HEK293 (cell line): ENCODE results near the gene SP8.

ENCODE experiments used
- CTCF ChIA-PET: fragments of 350-600 bp; formaldehyde crosslinking; extraction: SDS; loops from one replicate; lab custom pipeline; 2021; ENCODE audit warnings: antibody characterized with exemption; lab: Yijun Ruan, JAX
- POLR2A ChIA-PET: fragments of 300-600 bp; formaldehyde crosslinking; extraction: SDS; loops from one replicate; lab custom pipeline; 2020; ENCODE audit warnings: antibody characterized with exemption, inconsistent platforms; lab: Yijun Ruan, JAX
- H3K27ac ChIP-seq: fragments of 200-500 bp; sonication (Bioruptor generic); 2 replicates; pipeline ENCODE4 v1.5.1; 2014; ENCODE audit warnings: low read depth, low read length, control low read depth, inconsistent platforms; ENCODE audit errors: extremely low read depth
- H3K36me3 ChIP-seq, 2 experiments: fragments of 200-500 bp in 1 of 2; sonication (Bioruptor generic) in 1 of 2; 1 replicate in 1 of 2; 2 replicates in 1 of 2; pipeline ENCODE4 v1.5.1; 2014 to 2017; ENCODE audit warnings: inconsistent platforms in 2 of 2, low read length in 2 of 2; ENCODE audit not compliant: control insufficient read depth in 2 of 2, insufficient read depth in 1 of 2
- H3K4me1 ChIP-seq: fragments of 200-500 bp; sonication (Bioruptor generic); 2 replicates; pipeline ENCODE4 v1.5.1; 2014; ENCODE audit warnings: mild to moderate bottlenecking, low read length, inconsistent platforms; ENCODE audit not compliant: control insufficient read depth, insufficient read depth
- H3K4me3 ChIP-seq: 2 replicates; pipeline ENCODE4 v1.5.1; 2011; ENCODE audit warnings: low read depth, mild to moderate bottlenecking, control low read depth, low read length, moderate library complexity
- H3K9me3 ChIP-seq: fragments of 200-500 bp; sonication (Bioruptor generic); 2 replicates; pipeline ENCODE4 v1.5.1; 2014; ENCODE audit warnings: low read depth, low read length, inconsistent platforms; ENCODE audit not compliant: control insufficient read depth, insufficient read depth
- BCL11B ChIP-seq: fragments of 450-650 bp; formaldehyde crosslinking; IDR thresholded peaks from 2 replicates; pipeline ENCODE4 v1.5.1; 2016; ENCODE audit warnings: low read depth, missing biosample characterization, missing genetic modification characterization
- WT1 ChIP-seq: fragments of 450-650 bp; formaldehyde crosslinking; IDR thresholded peaks from 2 replicates; pipeline ENCODE4 v1.5.1; 2016; ENCODE audit warnings: missing biosample characterization, missing genetic modification characterization
- ZBTB1 ChIP-seq: fragments of 450-650 bp; formaldehyde crosslinking; IDR thresholded peaks from 2 replicates; pipeline ENCODE4 v1.5.1; 2016; ENCODE audit warnings: missing biosample characterization, missing genetic modification characterization
- ZBTB11 ChIP-seq: fragments of 450-650 bp; formaldehyde crosslinking; conservative IDR thresholded peaks from 2 replicates; pipeline ENCODE4 v1.5.1; 2016; ENCODE audit warnings: low read depth, missing biosample characterization, missing genetic modification characterization
- ZEB2 ChIP-seq: fragments of 450-650 bp; formaldehyde crosslinking; IDR thresholded peaks from 2 replicates; pipeline ENCODE4 v1.5.1; 2016; ENCODE audit warnings: missing biosample characterization, missing genetic modification characterization
- ZNF112 ChIP-seq: fragments of 450-650 bp; formaldehyde crosslinking; IDR thresholded peaks from 2 replicates; pipeline ENCODE4 v1.5.0; 2017; ENCODE audit warnings: missing biosample characterization, missing genetic modification characterization
- ZNF114 ChIP-seq: fragments of 450-650 bp; formaldehyde crosslinking; IDR thresholded peaks from 2 replicates; pipeline ENCODE4 v1.5.0; 2017; ENCODE audit warnings: missing biosample characterization, missing genetic modification characterization
- ZNF121 ChIP-seq: fragments of 450-650 bp; formaldehyde crosslinking; IDR thresholded peaks from 2 replicates; pipeline ENCODE4 v1.5.1; 2016; ENCODE audit warnings: missing biosample characterization, missing genetic modification characterization
- ZNF214 ChIP-seq: fragments of 450-650 bp; formaldehyde crosslinking; IDR thresholded peaks from 2 replicates; pipeline ENCODE4 v1.5.1; 2017; ENCODE audit warnings: missing biosample characterization, mild to moderate bottlenecking, missing genetic modification characterization, borderline replicate concordance
- ZNF221 ChIP-seq: fragments of 450-650 bp; formaldehyde crosslinking; IDR thresholded peaks from 2 replicates; pipeline ENCODE4 v1.5.1; 2017; ENCODE audit warnings: missing biosample characterization, missing genetic modification characterization, borderline replicate concordance
- ZNF223 ChIP-seq: fragments of 450-650 bp; formaldehyde crosslinking; IDR thresholded peaks from 2 replicates; pipeline ENCODE4 v1.5.1; 2016; ENCODE audit warnings: missing biosample characterization, missing genetic modification characterization
- ZNF266 ChIP-seq: fragments of 450-650 bp; formaldehyde crosslinking; IDR thresholded peaks from 2 replicates; pipeline ENCODE4 v1.5.1; 2016; ENCODE audit warnings: missing biosample characterization, missing genetic modification characterization, low read depth
- ZNF513 ChIP-seq: fragments of 450-650 bp; IDR thresholded peaks from 2 replicates; pipeline ENCODE4 v1.5.1; 2018; ENCODE audit warnings: missing biosample characterization, missing genetic modification characterization
- ZNF530 ChIP-seq: fragments of 450-650 bp; formaldehyde crosslinking; IDR thresholded peaks from 2 replicates; pipeline ENCODE4 v1.5.1; 2016; ENCODE audit warnings: low read depth, missing biosample characterization, missing genetic modification characterization
- ZNF571 ChIP-seq: fragments of 450-650 bp; formaldehyde crosslinking; IDR thresholded peaks from 2 replicates; pipeline ENCODE4 v1.5.0; 2017; ENCODE audit warnings: missing biosample characterization, missing genetic modification characterization
- ZNF624 ChIP-seq: fragments of 450-650 bp; formaldehyde crosslinking; IDR thresholded peaks from 2 replicates; pipeline ENCODE4 v1.5.1; 2017; ENCODE audit warnings: missing biosample characterization, missing genetic modification characterization
- ZNF837 ChIP-seq: fragments of 450-650 bp; formaldehyde crosslinking; IDR thresholded peaks from 2 replicates; pipeline ENCODE4 v1.5.1; 2016; ENCODE audit warnings: missing biosample characterization, missing genetic modification characterization
- ZSCAN18 ChIP-seq: fragments of 450-650 bp; formaldehyde crosslinking; IDR thresholded peaks from 2 replicates; pipeline ENCODE4 v1.5.1; 2016; ENCODE audit warnings: missing biosample characterization, missing genetic modification characterization
- ZSCAN5A ChIP-seq: fragments of 450-650 bp; formaldehyde crosslinking; IDR thresholded peaks from 2 replicates; pipeline ENCODE4 v1.5.1; 2016; ENCODE audit warnings: missing biosample characterization, missing genetic modification characterization

Gene SP8

GRCh38 chr7:20783125-20783699 is 3.5 kb downstream of the SP8 start:
- Histone ChIP-seq H3K36me3 (no peaks in the 10 kb centered on the region), H3K4me1 (no peaks in the 10 kb centered on the region), H3K9me3 (no peaks in the 10 kb centered on the region), H3K4me3 (no peak overlapping the region), H3K27ac (no peak overlapping the region)
- ChIA-PET CTCF (interaction anchor here (0.8 to 1.2 kb wide), 2 partner anchors 470 to 474 kb away, joined by 3 read pairs; no protein-coding TSS in a partner anchor), POLR2A (no interaction called here)
- TF ChIP-seq ZNF114 (tag by site-specific recombination) = no peak

GRCh38 chr7:20779041-20779440 is 7.6 kb downstream of the SP8 start:
- Histone ChIP-seq H3K4me1 (0 out of 2 replicates have a peak, but pooled peaks cover 3% of the 10 kb centered on the region), H3K9me3 (no peaks in the 10 kb centered on the region), H3K4me3 (no peak overlapping the region), H3K36me3 (no peaks in the 10 kb centered on the region), H3K27ac (no peak overlapping the region)
- no peak for TF ChIP-seq ZNF214 (tag by site-specific recombination)
- TF ChIP-seq ZNF624 (tag by site-specific recombination) = no peak
- TF ChIP-seq ZNF221 = no peak
- TF ChIP-seq ZSCAN18 (tag by site-specific recombination) = no peak
- no peak for TF ChIP-seq ZNF266 (tag by site-specific recombination)
- no peak for TF ChIP-seq ZNF530 (tag by site-specific recombination)
- no peak for TF ChIP-seq ZNF513
- TF ChIP-seq ZNF112 (tag by site-specific recombination) = no peak
- no peak for TF ChIP-seq ZBTB1 (tag by site-specific recombination)
- no peak for TF ChIP-seq ZNF223 (tag by site-specific recombination)
- no peak for TF ChIP-seq WT1 (tag by site-specific recombination)
- no peak for TF ChIP-seq ZNF121
- TF ChIP-seq BCL11B (tag by site-specific recombination) = no peak
- TF ChIP-seq ZBTB11 (tag by site-specific recombination) = no peak
- TF ChIP-seq ZSCAN5A (tag by site-specific recombination) = no peak
- TF ChIP-seq ZNF837 (tag by site-specific recombination) = no peak
- TF ChIP-seq ZNF571 (tag by site-specific recombination) = no peak
- TF ChIP-seq ZEB2 = no peak
- POLR2A ChIA-PET = no interaction called here
- CTCF ChIA-PET = interaction anchor here (0.7 to 6.3 kb wide), 3 partner anchors 424 to 788 kb away, joined by 3 to 95 read pairs (median 5); no protein-coding TSS in a partner anchor
